ENCODE results near the gene AMDHD1.
A peak's percentile ranks its signal among the peaks of the same experiment; 100 is the strongest.
"Not testable (repeated sequence)": the region's sequence is repeated elsewhere in the genome, so short reads cannot be mapped to it uniquely, and the experiment has no call there.

The AMDHD1 gene

DNA sequence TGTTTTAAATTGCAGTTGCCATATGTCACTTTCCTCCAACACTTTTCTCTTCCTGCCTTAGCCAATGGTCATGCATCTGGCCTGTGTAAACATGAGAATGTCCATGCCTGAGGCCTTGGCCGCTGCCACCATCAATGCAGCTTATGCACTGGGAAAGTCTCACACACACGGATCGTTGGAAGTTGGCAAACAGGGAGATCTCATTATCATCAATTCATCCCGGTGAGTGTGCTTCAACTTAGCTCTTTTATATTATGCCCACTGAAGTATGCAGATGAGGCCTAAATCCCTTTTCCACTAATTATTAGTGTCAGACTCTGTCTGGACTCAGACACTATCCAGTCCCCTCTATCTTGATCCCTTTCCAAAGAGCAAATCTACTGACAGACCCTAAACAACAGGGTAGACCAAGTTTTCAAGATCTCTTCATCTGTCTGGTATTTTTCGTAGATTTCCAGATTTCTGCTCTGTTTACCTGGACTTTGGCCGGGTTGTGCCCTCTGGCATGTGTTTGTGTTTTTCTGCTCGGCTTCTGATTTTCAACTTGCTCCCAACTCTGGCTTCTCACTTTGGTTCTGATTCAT lies 23.2 kb downstream of the AMDHD1 start:
- DNase-seq: no peak

DNA sequence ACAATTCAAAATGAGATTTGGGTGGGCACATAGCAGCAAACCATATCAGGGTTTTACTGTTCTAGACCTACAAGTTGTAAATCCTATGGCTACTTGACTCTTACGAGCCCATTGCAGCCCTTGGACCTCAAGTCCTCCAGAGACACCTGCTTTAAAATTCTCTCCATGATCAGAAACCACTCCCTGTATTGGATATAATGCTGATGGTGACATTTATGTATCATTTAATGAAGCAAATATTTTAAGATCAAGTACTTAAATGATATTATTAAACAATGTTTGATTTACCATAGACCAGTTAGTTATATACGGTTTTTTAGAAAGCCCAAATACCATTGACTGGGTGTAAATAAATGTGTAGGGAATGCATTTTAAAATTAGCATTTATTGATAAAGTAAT lies 24.2 kb downstream of the AMDHD1 start:
- no peak for DNase-seq

DNA sequence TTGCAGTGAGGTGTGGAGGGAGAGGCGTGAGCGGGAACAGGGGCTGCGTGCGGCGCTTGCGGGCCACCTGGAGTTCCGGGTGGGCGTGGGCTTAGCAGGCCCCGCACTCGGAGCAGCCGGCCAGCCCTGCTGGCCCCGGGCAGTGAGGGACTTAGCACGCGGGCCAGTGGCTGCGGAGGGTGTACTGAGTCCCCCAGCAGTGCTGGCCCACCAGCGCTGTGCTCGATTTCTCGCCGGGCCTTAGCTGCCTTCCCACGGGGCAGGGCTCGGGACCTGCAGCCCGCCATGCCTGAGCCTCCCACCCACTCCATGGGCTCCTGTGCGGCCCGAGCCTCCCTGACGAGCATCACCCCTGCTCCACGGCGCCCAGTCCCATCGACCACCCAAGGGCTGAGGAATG lies 26.0 kb downstream of the AMDHD1 start:
- not testable (repeated sequence) for DNase-seq

DNA sequence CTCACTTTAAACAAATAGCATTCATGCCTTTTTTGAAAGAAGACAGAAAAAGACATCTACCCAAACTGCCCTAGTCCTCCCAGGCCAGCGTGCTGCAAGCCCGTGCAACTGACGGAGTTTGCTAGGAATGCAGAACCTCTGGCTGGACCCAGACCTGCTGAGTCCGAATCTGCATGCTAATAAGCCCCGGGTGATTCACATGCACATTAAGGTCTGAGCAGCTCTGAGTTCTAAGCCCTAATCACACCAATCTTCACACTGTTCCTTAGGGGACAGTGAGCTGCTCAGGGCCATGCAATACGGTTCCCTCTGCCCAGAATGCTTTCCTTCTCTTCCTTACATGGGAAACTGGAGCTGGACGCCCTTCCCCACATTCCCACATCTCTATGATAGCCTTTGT lies 27.8 kb downstream of the AMDHD1 start:
- no peak for DNase-seq

DNA sequence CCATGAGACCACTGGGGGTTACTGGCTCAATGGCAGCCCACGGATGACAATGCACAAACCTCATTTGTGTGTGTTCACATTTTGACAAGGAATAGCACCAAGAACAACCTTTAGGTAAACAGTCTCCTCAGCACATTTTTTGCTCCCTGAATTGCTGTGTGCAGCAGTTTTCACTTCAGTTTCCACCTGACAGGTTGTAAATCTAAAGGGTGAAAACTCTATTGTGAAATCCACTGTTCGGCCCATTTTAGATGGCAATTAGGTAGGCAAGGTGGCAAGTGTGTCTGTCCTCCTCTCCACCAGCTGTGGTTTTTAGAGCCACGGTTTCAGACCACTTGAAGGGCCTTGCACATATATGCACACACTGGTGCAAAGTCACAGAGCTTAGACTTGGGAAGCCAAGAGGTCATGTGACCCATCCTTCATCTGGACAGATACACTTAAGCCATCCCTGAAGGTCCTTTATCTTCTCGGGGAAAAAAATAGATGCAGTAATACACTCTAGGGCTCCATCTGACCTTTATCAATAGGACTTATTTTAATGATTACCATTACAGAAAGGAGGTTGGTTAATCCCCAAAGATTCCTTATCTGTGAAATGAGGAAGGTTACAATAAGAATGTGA lies 29.8 kb downstream of the AMDHD1 start:
- DNase-seq: no peak

DNA sequence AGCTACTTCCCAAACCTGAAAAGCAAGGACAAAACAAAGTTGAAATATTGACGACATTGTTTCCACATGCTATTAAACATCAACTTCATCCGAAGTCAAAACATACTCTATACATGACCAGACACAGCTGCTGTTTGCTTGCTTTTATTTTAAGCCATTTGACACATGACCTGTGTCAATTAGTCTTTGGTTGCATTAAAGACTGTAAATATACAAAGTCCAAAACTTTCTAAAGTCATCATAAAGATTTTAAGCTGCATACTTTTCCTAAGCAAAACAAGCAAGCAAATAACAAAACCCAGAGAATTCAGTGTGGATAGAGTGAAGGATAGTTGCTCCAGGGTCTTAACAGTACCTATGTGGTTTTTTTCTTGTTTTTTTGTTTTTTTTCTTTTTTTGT lies 31.2 kb downstream of the AMDHD1 start:
- DNase-seq: no peak

DNA sequence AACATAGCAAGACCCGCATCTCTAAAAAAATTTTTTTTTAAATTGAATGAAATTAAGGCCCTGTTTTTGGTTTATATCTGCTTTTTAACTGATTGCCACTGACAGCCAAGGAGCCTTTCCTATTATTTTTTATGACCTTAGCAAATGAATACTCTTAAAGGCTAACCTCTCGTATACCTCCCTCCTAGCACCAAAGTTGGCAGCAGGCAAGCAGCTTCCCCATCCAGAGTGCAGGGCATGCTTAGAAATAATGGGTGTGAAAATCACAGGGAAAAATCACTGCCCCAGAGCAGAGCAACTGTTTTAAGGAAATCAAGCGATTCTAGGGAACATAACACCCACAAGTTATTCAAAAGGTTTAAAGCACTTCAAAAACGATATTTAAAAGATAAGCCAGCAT lies 32.4 kb downstream of the AMDHD1 start:
- no peak for DNase-seq

DNA sequence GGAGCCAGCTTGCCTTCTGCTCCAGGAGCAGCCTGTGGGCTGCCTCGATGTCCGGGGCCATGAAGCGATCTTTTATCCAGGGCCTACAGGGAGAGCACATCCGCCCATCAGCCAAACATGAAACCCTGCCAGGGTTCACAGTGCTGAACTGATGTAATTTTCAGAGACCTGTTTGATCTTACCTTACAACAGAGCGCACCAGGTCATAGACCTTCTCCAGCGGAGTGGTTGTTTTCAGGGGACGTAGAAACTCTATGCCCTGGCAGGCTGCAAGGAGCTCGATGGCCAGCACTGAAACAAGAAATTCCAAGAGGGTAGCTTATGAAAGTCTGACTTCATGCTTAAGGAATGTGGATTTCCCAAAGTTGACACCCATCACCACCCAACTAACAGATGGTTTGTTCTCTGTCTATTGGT lies 33.3 kb downstream of the AMDHD1 start:
- peak; percentile 40 for DNase-seq

DNA sequence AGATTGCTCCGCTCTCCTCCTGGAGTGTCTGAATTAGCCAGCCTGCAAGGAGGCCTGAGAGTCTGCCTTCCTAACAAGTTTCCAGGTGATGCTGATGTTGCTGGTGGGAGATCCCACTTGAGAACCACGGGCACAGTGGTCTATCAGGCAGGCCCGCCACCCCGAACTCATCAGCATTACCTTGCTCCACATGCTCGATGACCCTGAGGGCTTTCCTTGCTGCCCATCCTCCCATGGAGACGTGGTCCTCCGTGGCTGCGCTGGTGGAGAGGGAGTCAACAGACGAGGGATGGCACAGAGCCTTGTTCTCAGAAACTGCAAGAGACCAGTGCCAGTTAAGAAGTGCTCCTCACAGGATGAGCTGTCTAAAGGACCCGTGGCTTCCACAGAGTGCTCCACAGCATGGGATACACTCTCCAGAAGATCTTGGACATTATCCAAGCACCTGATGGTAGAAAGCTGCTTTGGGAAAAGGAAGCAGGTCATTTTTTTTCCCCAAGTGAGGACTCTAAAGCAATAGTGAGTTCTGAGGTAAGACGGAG lies 34.7 kb downstream of the AMDHD1 start:
- DNase-seq: no peak

DNA sequence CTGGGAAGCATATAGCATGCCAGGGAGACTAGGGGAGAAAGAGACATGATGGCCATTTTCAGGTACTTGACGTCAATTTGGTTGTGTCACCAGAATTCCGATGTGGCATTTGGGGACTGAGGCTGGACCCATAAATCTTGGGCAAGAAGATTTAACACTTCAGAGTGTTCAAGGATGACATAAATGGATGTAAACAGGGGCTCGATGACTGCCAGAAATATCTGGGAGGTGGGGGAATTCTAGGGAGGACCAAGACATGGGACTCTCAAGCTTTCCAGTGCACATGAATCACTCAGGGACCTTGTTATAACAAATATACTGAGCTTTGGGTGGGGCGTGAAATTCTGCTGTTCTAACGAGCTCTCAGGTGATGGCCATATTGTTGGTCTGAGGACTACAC lies 35.2 kb downstream of the AMDHD1 start:
- DNase-seq: no peak

DNA sequence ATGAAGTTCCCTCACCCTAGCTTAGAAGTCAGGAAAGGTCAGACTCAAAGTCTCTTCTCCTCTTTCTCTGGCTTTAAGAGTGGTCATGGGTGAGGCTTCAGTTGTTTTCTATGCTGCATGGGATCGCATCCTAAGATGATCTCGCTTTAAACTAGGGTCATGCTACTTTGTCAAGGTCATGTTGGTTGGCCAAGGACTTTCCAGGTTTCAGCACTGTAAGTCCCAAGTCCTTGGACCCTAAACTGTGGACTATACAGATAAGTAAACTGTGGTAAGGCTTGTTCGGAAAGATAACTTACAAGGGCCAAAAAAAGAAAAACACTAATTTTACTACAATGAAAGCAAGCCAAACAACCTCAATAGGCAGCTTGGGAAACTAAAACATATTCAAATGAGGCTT lies 35.6 kb downstream of the AMDHD1 start:
- no peak for DNase-seq

DNA sequence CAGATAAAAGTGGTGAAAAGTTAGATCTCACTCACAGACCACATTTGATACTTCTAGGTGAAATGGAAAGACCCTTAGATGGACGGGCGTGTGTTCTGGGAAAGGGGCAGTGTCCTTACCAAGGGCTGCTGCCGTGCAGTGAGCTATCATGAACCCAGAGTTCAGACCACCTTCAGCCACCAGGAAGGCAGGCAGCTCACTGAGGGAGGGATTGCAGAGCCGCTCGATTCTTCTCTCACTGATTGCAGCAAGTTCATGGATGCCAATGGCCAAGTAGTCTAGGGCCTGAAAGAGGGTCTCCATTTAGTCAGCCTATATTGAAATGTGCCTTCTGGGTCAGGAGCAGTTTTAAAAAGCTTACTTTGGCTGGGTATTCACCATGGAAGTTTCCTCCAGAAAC lies 37.3 kb downstream of the AMDHD1 start:
- no peak for DNase-seq

DNA sequence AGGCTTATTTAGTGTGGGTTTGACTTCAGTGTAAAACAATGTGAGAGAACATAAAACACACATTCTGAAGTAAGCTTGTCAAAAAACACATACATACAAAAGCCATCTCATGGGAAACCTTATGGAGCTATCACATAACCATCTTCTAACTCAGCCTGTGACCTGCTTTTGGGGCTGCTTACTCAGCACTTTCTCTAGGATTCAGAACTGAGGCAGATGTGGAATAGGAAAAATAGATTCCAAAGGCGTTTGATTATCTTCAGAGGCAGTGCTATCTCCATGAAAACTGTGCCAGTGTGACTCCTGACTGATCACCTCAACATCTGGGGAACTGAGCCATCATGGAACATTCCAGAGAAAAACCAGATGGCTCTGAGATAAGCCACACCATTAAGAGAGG lies 39.5 kb downstream of the AMDHD1 start:
- DNase-seq: no peak

DNA sequence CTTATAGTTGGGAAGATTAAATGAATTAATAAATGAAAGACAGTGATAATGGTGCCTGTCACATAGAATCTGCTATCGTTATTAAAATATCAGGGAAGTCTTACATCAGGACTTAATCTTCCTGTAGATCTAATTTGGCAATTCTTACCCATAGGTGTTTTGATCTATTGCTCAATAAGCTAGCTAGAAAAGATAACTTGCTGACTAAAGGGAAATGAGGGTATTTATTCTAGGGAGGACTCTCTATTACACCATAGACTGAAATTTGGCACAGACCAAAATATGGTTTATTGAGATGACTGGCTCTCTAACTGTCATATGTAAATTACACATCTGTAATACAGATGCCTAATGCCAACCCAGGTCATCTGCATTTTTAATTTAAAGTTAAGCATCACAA lies 41.6 kb downstream of the AMDHD1 start:
- DNase-seq: no peak

DNA sequence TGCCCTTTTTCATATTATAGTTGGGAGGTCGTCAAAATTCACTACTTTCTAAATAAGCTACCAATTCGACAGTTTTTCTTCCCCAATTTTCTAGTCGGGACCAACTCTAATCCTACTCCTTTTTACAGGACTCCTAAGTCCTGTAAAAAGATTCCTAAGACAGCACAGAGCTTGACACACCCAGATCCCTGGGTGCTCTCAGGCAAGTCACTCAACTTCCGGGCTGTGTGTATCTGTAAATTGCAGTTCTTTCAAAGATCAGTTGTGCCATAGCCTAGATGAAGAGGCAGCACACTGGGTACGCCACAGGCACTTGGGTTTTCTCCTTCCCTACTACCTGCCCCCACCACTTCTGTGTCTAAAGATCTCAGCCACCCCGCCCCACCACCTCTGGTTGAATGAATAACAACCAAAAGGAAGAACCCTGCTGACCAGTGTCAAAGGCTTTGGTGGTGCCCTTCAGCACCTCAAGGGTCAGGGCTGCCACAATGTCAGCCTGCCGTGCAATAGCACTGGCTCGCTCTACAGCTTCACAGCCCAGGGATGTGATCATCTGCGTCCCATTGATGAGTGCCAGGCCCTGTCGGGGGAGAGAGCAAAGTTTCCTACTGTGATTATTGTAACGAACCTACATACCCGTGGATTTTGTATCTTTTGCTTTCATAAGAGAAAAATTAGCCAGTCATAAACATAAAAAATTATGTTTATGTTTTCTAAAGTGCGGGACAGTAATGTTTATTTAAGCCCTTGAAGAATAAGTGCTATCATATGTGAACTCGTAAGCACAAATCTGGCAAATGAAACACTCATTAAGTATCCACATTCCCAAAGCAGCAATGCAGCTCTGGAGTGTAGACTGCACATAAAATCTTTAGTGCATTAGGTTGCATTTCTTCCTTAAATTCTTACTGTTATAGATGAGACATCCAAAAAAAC lies 43.8 kb downstream of the AMDHD1 start:
- DNase-seq: no peak

DNA sequence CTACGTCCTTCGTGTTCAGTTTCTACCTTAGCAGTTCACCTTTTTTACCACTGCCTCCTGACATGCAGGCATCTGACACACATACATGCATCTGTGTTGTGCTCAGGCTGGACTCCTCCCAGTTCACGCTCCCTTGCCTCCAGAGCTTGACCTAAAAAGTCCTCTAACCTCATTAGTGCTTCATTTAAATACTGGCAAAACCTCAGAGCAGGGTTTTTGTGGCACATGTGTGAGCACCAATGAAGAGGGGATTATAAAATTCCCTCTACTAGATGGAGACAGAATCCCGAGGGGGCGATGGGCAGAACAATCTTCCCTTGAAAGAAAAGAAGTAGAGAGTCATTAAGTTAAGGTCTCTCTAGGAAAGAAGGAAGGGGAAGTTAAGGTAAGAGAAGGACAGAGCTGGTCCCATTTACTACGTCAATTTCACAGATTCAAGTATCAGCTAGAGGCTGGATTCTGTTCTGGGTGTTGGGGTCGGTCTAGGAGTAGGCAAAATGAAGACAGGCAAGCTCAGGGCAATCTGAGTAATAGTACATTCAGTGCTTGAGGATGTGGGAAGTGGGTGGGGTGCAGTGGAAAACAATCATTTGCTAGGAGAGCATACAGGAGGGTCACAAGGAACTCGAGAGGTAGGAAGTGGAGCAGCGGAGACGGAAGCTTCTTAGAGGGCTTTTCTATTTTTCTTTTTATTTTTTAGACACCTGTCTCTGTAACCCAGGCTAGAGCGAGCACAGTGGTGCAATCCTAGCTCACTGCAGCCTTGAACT lies 45.6 kb downstream of the AMDHD1 start:
- DNase-seq: no peak

DNA sequence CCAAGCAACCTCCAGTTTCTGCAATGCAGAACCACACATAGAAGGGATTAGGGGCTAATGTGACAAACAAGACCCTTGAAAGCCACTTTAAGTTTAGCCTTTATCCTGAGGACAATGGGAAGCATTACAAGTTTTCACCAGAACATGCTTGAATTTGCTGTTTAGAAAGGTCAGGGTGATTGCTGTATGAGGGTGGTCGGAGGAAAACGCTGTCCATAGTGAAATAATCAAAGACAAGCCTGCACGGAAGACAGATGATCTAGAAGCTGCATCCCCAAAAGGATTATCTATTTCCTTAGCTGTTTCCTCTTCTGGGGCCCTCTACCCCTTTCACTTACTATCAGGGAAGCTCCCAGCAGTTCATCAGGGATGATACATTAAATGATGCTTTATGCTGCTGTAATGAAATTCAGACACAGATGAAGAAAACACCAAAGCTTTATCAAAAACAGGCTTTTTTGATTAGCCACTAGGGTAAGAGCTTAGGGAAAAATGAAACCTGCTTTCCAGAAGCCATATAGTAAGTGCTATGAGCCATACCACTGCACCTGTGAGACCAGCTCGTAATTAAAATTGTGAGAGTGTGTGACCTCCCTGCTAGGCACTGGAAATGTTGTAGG lies 46.5 kb downstream of the AMDHD1 start:
- no peak for DNase-seq

DNA sequence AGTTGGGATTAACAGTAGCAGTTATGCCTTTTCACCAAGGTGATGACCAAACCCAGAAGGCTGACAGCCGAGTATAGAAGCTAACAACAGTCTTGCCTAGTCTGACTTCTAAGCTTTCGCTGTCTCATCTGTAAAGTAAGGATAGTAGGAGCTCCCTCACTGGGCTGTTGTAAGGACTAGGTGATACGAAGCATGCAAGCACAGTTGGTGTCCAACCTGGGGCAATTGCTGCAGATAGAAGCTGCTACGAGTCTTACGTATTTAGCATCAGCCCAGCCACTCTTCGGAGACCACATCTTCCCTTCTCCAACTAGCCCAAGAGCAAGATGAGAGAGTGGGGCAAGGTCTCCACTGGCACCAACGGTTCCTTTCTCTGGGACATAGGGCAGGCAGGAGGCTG lies 47.0 kb downstream of the AMDHD1 start:
- DNase-seq: no peak

DNA sequence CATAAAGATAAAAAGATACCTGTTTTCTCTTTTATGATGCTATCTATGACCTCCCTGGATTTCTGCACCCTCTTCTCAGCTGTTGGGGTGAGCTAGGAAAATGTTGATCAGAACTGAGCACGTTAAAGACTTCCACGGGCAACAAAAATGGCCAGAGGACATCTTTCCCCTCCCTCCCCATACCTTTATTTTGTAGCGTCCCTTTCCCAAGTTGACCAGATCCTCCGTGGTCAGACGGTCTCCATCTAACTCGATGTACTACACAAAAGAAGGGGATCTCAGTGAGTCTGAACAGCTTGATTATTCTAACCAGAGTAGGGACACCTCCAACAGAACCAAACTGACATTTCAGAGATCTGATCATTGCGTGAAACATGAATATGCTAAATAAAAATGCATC lies 50.8 kb downstream of the AMDHD1 start:
- DNase-seq: no peak

DNA sequence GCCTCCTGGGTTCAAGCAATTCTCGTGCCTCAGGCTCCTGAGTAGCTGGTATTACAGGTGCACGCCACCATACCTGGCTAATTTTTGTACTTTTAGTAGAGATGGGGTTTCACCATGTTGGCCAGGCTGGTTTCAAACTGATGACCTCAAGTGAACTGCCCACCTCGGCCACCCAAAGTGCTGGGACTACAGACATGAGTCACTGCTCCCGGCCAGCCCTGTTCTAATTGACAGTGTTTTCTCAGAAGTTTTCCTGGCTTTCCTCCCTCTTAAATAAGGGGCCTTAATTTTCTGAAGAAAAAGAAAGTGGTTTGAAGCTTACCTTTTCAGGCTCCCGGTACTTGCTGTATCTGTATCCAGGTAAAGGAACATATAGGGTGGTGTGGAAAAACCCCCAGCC lies 51.3 kb downstream of the AMDHD1 start:
- DNase-seq: no peak

DNA sequence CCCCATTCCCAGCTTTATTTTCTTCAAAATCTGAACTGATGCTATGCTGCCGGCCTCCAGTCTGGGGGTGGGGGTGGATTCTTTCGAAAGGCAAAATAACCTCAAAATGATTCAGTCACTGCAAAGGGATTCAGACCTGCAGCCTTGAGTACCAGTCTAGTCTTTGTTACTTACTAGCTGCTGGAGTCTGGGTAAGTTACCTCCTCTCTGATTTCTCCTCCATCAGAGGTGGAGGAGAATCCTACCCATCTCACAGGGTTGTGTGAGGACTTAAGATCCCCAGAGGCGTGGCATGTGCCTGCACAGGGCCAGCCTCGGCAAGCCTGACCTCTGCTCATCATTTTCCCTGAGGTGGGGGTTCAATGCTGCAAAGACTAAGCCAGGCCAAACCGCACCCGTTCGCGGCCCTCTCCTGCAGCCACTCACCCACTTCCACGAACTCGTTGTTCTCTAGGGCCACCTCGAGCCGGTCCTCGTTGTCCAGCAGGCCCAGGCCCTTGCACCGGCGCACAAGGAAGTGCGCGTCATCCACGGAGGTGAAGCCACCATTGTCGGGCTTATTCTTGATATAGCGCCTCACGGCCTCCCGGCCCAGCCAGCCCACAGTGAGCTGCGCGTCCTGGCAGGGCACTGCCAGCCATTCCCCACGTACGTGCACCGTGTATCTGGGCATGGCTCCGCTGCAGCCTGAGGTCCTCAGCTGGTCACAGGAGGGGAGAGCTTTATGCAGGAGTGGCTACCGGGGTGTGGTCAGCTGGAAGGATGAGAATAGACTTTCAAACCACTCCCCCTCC lies 52.3 kb downstream of the AMDHD1 start:
- DNase-seq: no peak

Measured in HCEC 1CT (cell line).